ENCODE results near the gene RBPJ.
A peak's percentile ranks its signal among the peaks of the same experiment; 100 is the strongest.

The RBPJ gene

GRCh38 chr4:26454961-26455360, 134.1 kb downstream of the RBPJ start:
- TF ChIP-seq ZFX (IDR thresholded peaks at IDR 0.05; ENCODE audit: borderline replicate concordance) = no peak
- TF ChIP-seq CTCF (IDR thresholded peaks at IDR 0.05) = no peak
- H3K27ac ChIP-seq = no peak overlapping the region

DNA sequence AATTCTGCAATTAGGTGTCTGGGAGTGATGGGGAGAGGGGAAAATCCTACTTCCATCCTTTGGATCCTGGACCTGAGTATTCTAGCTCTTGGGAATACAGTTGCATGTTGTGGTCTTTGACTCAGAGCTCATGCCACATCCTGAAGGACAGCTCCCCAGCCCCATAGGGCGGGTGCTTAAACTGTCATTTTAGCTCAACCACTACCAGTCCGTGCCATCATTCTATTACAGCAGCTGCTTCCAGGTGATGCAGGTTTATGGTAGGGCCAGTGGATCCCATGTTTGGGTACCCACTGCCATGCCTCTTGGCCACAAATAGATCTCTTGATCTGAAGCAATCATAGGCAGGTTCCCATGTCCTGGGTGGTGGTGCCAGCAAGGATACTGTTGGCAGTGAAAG, 134.8 kb downstream of the RBPJ start:
- H3K27ac ChIP-seq = no peak overlapping the region
- TF ChIP-seq ZFX (IDR thresholded peaks at IDR 0.05; ENCODE audit: borderline replicate concordance) (no peak), CTCF (IDR thresholded peaks at IDR 0.05) (no peak)

DNA sequence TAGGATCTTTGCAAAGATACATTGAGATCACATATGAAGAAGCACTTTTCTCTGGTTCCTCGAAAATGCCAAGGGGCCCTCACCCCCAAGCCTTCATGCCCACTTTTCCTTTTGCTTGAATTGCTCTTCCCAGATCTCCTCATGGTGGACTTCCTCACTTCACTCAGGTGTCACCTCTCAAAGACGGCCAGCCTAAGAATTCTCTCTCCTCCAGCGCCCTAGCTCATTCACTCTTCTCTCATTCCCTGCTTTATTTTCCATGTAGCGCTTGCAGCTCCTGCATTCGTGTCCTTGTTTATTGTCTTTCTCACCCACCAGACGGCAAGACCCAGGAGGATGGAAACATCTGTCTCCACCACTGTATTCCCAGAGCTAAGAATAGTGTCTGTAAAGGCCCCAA, 136.6 kb downstream of the RBPJ start:
- TF ChIP-seq CTCF (IDR thresholded peaks at IDR 0.05) = no peak
- no peak for TF ChIP-seq ZFX (IDR thresholded peaks at IDR 0.05; ENCODE audit: borderline replicate concordance)
- H3K27ac ChIP-seq = no peak overlapping the region

DNA sequence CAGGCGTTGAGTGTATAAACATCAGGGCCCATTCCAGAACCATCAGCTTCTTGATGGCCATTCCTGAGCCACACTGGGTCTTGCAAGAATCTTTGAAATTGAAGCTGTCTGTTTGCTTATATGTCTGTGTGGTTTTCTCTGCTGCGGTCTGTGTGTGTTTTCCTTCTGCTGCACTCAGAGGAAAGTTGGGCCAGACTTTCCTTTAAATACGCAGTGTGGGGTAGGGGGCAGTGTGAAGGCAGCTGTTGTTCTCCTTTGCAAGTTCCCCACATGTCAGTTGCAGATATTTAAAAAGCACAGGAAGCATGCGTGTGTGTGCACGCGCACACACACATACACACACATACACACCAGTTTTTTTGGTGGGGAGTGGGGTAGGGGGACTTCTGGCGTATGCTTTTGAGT, 137.3 kb downstream of the RBPJ start:
- TF ChIP-seq ZFX (IDR thresholded peaks at IDR 0.05; ENCODE audit: borderline replicate concordance) = no peak
- TF ChIP-seq CTCF (IDR thresholded peaks at IDR 0.05) = no peak
- H3K27ac ChIP-seq = no peak overlapping the region

DNA sequence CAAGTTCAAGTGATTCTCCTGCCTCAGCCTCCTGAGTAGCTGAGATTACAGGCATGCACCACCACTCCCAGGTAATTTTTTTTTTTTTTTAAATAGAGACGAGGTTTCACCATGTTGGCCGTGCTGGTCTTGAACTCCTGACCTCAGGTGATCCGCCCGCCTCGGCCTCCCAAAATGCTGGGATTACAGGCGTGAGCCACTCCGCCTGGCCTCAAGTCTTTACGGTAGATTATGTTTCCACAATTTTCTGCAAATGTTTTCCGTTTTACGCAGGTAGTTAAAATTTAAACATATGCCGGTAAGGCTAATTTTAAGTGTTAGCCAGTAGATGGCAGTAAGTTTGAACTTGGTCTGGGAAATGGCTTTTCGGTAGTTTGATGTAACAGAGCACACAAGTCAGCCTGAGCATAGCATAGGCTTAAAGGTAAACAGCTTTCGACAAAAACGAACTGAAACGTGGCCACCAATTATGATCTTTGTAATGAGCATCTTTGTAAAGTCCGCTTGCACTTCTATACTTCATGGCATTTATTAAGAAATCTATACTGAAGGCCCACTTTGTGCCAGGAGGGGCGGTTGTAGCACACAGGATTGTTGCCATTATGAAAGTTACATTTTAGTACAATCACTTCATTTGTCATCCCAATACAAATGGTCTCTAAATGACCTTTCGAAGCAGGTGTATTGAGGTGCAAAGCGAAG, 138.4 kb downstream of the RBPJ start:
- TF ChIP-seq ZFX (IDR thresholded peaks at IDR 0.05; ENCODE audit: borderline replicate concordance) (no peak), CTCF (IDR thresholded peaks at IDR 0.05) (peak; percentile 78)
- no peak overlapping the region for H3K27ac ChIP-seq

- TF ChIP-seq CTCF (IDR thresholded peaks at IDR 0.05) (no peak), ZFX (IDR thresholded peaks at IDR 0.05; ENCODE audit: borderline replicate concordance) (no peak)
- H3K27ac ChIP-seq = no peak overlapping the region
These were observed 139.1 kb downstream of the RBPJ start for GRCh38 chr4:26459756-26460530.

GRCh38 chr4:26462874-26463273, 142.1 kb downstream of the RBPJ start:
- H3K27ac ChIP-seq = no peak overlapping the region
- TF ChIP-seq ZFX (IDR thresholded peaks at IDR 0.05; ENCODE audit: borderline replicate concordance) = no peak
- no peak for TF ChIP-seq CTCF (IDR thresholded peaks at IDR 0.05)
